ENCODE data around the gene SERTAD2.

- no peak for TF ChIP-seq POLR2AphosphoS5 (IDR thresholded peaks at IDR 0.05; ENCODE audit: low read depth, low read length)
- no peak for TF ChIP-seq POLR2A (IDR thresholded peaks at IDR 0.05; ENCODE audit: low read depth, low read length)
- TF ChIP-seq TAF1 (IDR thresholded peaks at IDR 0.05; ENCODE audit: low read depth, low read length), result no peak
- no peak for TF ChIP-seq PAX5 (IDR thresholded peaks at IDR 0.05; ENCODE audit: insufficient read depth, low read length, severe bottlenecking)
- TF ChIP-seq SPI1 (IDR thresholded peaks at IDR 0.05; ENCODE audit: low read depth, low read length), result peak; percentile 27
- TF ChIP-seq POU2F2 (IDR thresholded peaks at IDR 0.05; ENCODE audit: low read depth, low read length), result no peak
Measured at GRCh38 chr2:64626146-64626809, 27.4 kb downstream of the SERTAD2 start.

Data from GM12891 (cell line).